ENCODE results near the gene PPP2R5A. TPM values are rescaled to one million over a fixed set of nuclear protein-coding genes. Genes with fewer than 3 reads are reported as not detected.
A peak's percentile ranks its signal among the peaks of the same experiment; 100 is the strongest.

PPP2R5A gene
- polyA plus RNA-seq, 1 donor, result 43.5 TPM

- no peaks in the 10 kb centered on the region for H3K9me3 ChIP-seq (ENCODE audit: control insufficient read depth, low read depth, low read length)
- 100% methylated on average over 1 of the region's 2 CpGs for WGBS (ENCODE audit: insufficient coverage, low lambda C conversion rate)
Measured at GRCh38 chr1:212267017-212267416, 18.2 kb upstream of the PPP2R5A start.

DNA sequence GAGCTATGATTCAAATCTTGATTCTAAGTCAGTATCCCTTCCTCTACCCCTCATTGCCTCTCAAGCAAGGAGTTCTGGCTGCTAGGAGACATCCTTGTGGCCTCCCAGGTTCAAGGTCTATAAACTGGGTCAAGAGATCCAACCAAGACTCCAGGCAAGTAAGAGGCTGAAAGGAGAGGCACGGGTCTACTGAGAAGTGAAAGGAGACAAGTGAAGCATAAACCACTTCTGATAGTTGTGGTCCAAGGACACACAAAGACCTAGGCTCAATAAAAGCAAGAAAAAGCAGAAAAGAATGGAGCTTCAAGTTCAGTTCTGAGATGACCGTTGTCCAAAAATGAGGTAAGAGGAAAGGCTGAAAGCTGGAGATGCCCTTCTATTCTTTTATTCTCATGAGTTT, 17.8 kb upstream of the PPP2R5A start:
- Histone ChIP-seq H3K4me1 (ENCODE audit: control insufficient read depth, insufficient read depth, low read length) (peaks cover 5% of the 10 kb centered on the region), H3K27me3 (ENCODE audit: control insufficient read depth, insufficient read depth, low read length) (no peaks in the 10 kb centered on the region), H3K27ac (ENCODE audit: low read length) (no peak overlapping the region), H3K4me3 (ENCODE audit: low read length) (no peak overlapping the region), H3K9me3 (ENCODE audit: control insufficient read depth, low read depth, low read length) (no peaks in the 10 kb centered on the region), H3K36me3 (ENCODE audit: control insufficient read depth, insufficient read depth, low read length) (no peaks in the 10 kb centered on the region)
- WGBS (ENCODE audit: insufficient coverage, low lambda C conversion rate), result 62% methylated on average over 2 of the region's 2 CpGs
- no peak for DNase-seq

More at GRCh38 chr1:212267017-212267416, 18.2 kb upstream of the PPP2R5A start:
- Histone ChIP-seq H3K27ac (ENCODE audit: low read length) (no peak overlapping the region), H3K4me3 (ENCODE audit: low read length) (no peak overlapping the region), H3K27me3 (ENCODE audit: control insufficient read depth, insufficient read depth, low read length) (no peaks in the 10 kb centered on the region), H3K36me3 (ENCODE audit: control insufficient read depth, insufficient read depth, low read length) (no peaks in the 10 kb centered on the region), H3K4me1 (ENCODE audit: control insufficient read depth, insufficient read depth, low read length) (peaks cover 3% of the 10 kb centered on the region)
- no peak for DNase-seq

GRCh38 chr1:212269306-212269705, 15.9 kb upstream of the PPP2R5A start:
- H3K4me3 ChIP-seq (ENCODE audit: low read length), result no peak overlapping the region
- no peaks in the 10 kb centered on the region for H3K9me3 ChIP-seq (ENCODE audit: control insufficient read depth, low read depth, low read length)
- H3K27ac ChIP-seq (ENCODE audit: low read length), result no peak overlapping the region
- peaks cover 11% of the 10 kb centered on the region for H3K4me1 ChIP-seq (ENCODE audit: control insufficient read depth, insufficient read depth, low read length)
- no peaks in the 10 kb centered on the region for H3K27me3 ChIP-seq (ENCODE audit: control insufficient read depth, insufficient read depth, low read length)
- DNase-seq, result no peak
- no peaks in the 10 kb centered on the region for H3K36me3 ChIP-seq (ENCODE audit: control insufficient read depth, insufficient read depth, low read length)

- Histone ChIP-seq H3K9me3 (ENCODE audit: control insufficient read depth, low read depth, low read length) (no peaks in the 10 kb centered on the region), H3K4me3 (ENCODE audit: low read length) (no peak overlapping the region), H3K4me1 (ENCODE audit: control insufficient read depth, insufficient read depth, low read length) (peaks cover 11% of the 10 kb centered on the region), H3K27me3 (ENCODE audit: control insufficient read depth, insufficient read depth, low read length) (no peaks in the 10 kb centered on the region), H3K27ac (ENCODE audit: low read length) (no peak overlapping the region), H3K36me3 (ENCODE audit: control insufficient read depth, insufficient read depth, low read length) (no peaks in the 10 kb centered on the region)
- WGBS (ENCODE audit: insufficient coverage, low lambda C conversion rate), result no CpG with 5 or more reads among the region's 2 CpGs
- no peak for DNase-seq
Measured at GRCh38 chr1:212270564-212270963, 14.6 kb upstream of the PPP2R5A start.

DNA sequence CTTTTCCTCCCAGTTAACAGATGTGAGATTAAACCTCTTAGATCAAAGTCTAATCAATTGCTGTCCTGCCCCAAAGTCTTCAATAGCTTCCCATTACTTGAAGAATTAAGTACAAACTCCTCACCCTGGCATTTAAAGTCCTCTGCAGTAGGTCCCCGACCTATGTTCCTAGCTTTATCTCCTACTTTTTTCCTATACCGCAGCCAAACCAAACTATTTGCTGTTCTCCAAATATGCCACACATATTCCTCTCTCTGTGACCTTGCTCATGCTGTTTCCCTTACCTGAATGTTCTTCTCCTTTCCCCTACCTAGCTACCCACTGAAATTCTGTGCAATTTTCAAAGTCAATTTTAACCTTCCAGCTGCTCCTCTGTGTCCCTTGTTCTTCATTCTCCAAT, 14.0 kb upstream of the PPP2R5A start:
- no CpG with 5 or more reads among the region's 2 CpGs for WGBS (ENCODE audit: insufficient coverage, low lambda C conversion rate)
- Histone ChIP-seq H3K27me3 (ENCODE audit: control insufficient read depth, insufficient read depth, low read length) (no peaks in the 10 kb centered on the region), H3K4me3 (ENCODE audit: low read length) (no peak overlapping the region), H3K36me3 (ENCODE audit: control insufficient read depth, insufficient read depth, low read length) (no peaks in the 10 kb centered on the region), H3K9me3 (ENCODE audit: control insufficient read depth, low read depth, low read length) (no peaks in the 10 kb centered on the region), H3K27ac (ENCODE audit: low read length) (peak overlapping the region; percentile 72), H3K4me1 (ENCODE audit: control insufficient read depth, insufficient read depth, low read length) (peaks cover 11% of the 10 kb centered on the region)
- no peak for DNase-seq

DNA sequence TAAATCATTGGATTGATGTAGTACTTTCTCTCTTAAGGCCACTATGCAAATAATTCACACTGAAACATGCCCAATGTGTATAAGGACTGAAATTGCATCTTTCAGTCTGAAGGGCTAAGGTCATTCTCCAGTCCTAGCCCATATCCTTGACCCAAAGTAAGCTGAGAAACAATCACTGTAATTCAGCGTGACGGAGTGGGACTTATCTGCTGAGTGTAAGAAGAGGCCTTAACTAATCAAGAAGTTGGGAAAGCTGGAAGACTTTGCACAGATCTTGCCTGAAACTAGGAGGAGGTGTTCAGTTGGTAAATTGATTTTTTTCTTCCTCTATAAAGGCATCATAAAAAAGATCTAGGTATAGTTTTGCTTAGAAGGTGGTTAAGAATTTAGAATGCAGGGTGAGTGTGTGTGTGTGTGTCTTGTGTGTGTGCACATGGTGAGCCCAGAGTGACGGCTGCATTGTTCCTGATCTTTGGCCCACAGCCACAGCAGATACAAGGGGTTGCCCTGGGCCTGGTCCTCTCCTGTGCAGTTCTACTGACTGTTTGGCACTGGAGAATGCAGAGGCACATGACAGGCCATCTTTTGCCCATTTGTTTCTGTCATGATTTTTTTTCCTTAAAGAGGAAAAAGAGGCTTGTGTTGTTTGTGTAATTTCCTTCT, 13.3 kb upstream of the PPP2R5A start:
- no peak overlapping the region for H3K4me3 ChIP-seq (ENCODE audit: low read length)
- H3K36me3 ChIP-seq (ENCODE audit: control insufficient read depth, insufficient read depth, low read length), result no peaks in the 10 kb centered on the region
- peak; percentile 56 to 81 for DNase-seq
- no peaks in the 10 kb centered on the region for H3K27me3 ChIP-seq (ENCODE audit: control insufficient read depth, insufficient read depth, low read length)
- peak overlapping the region; percentile 72 for H3K27ac ChIP-seq (ENCODE audit: low read length)
- no peaks in the 10 kb centered on the region for H3K9me3 ChIP-seq (ENCODE audit: control insufficient read depth, low read depth, low read length)
- peaks cover 11% of the 10 kb centered on the region for H3K4me1 ChIP-seq (ENCODE audit: control insufficient read depth, insufficient read depth, low read length)
- no CpG with 5 or more reads among the region's 3 CpGs for WGBS (ENCODE audit: insufficient coverage, low lambda C conversion rate)

- H3K27ac ChIP-seq (ENCODE audit: low read length), result no peak overlapping the region
- no CpG with 5 or more reads among the region's 2 CpGs for WGBS (ENCODE audit: insufficient coverage, low lambda C conversion rate)
- no peak for DNase-seq
Measured at GRCh38 chr1:212281590-212281989, 3.6 kb upstream of the PPP2R5A start.

GRCh38 chr1:212283741-212284140, 1.5 kb upstream of the PPP2R5A start:
- no peaks in the 10 kb centered on the region for H3K9me3 ChIP-seq (ENCODE audit: control insufficient read depth, low read depth, low read length)
- no peaks in the 10 kb centered on the region for H3K27me3 ChIP-seq (ENCODE audit: control insufficient read depth, insufficient read depth, low read length)
- DNase-seq, result peak in 1 of 2 donors; percentile 7
- no CpG with 5 or more reads among the region's 9 CpGs for WGBS (ENCODE audit: insufficient coverage, low lambda C conversion rate)
- H3K4me1 ChIP-seq (ENCODE audit: control insufficient read depth, insufficient read depth, low read length), result peaks cover 12% of the 10 kb centered on the region
- H3K27ac ChIP-seq (ENCODE audit: low read length), result no peak overlapping the region
- no peaks in the 10 kb centered on the region for H3K36me3 ChIP-seq (ENCODE audit: control insufficient read depth, insufficient read depth, low read length)
- H3K4me3 ChIP-seq (ENCODE audit: low read length), result peak overlapping the region; percentile 89

More at GRCh38 chr1:212281590-212281989, 3.6 kb upstream of the PPP2R5A start:
- H3K4me3 ChIP-seq (ENCODE audit: low read length), result no peak overlapping the region
- no peaks in the 10 kb centered on the region for H3K9me3 ChIP-seq (ENCODE audit: control insufficient read depth, low read depth, low read length)
- no peaks in the 10 kb centered on the region for H3K27me3 ChIP-seq (ENCODE audit: control insufficient read depth, insufficient read depth, low read length)
- peaks cover 4% of the 10 kb centered on the region for H3K4me1 ChIP-seq (ENCODE audit: control insufficient read depth, insufficient read depth, low read length)
- H3K36me3 ChIP-seq (ENCODE audit: control insufficient read depth, insufficient read depth, low read length), result no peaks in the 10 kb centered on the region

DNA sequence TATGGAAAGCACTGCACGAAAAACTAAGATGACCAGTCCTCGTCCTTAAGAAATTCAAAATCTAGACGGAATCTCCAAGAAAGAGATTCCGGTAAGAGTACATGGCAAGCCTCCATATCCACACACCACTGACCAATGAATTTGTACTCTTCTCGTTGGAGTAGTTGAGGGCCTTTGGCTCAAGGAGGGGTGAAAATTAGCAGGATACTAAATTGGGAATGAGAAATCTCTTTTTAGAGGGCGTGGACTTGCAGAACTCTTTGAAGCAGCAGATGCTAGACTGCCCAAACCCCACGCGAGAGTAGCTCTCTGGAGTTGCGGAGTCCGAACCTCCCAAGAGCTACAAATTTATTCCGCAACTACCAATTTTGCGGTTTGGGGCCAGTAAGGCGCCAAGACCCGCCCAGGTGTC, 872 bp upstream of the PPP2R5A start:
- no peaks in the 10 kb centered on the region for H3K36me3 ChIP-seq (ENCODE audit: control insufficient read depth, insufficient read depth, low read length)
- H3K4me3 ChIP-seq (ENCODE audit: low read length), result peak overlapping the region; percentile 89
- WGBS (ENCODE audit: insufficient coverage, low lambda C conversion rate), result no CpG with 5 or more reads among the region's 14 CpGs
- H3K27me3 ChIP-seq (ENCODE audit: control insufficient read depth, insufficient read depth, low read length), result no peaks in the 10 kb centered on the region
- H3K4me1 ChIP-seq (ENCODE audit: control insufficient read depth, insufficient read depth, low read length), result peaks cover 12% of the 10 kb centered on the region
- no peak for DNase-seq
- H3K27ac ChIP-seq (ENCODE audit: low read length), result peak overlapping the region; percentile 100
- H3K9me3 ChIP-seq (ENCODE audit: control insufficient read depth, low read depth, low read length), result no peaks in the 10 kb centered on the region

DNA sequence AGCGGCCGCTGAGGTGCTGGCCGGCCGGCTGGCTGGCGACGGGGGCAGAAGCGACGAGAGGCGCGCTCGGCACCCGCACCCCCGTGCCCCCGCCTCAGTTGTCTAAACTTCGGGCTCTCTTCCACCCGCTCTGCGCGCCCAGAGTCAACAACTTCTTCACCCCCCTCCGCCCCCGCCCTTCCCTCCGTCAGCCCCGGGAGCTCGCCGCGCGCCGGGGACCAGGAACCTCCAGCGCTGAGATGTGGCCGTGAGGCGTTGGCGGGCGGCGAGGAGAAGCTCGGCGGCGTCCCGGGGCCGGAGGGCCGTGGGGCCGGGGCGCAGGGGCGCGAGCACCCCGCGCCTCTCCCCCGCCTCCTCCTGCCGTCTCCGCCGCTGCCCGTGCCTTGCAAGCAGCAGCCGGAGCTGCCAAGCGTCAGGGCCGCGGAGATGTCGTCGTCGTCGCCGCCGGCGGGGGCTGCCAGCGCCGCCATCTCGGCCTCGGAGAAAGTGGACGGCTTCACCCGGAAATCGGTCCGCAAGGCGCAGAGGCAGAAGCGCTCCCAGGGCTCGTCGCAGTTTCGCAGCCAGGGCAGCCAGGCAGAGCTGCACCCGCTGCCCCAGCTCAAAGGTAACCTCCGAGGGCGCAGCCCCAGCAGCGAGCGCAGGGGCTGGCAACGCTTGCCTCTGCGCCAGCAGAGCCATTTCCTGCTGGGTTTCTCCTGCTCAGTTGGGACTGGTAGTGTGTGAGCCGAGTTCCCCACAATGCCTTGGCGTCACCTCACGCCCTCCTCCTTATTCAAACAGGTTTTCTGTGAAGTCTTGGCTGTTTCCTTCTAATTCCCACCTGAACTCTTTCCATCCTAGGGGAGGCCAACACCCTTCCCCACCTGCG, 710 bp downstream of the PPP2R5A start:
- peak overlapping the region; percentile 97 for H3K27ac ChIP-seq (ENCODE audit: low read length)
- H3K4me1 ChIP-seq (ENCODE audit: control insufficient read depth, insufficient read depth, low read length), result peaks cover 14% of the 10 kb centered on the region
- peak in 1 of 2 donors; percentile 82 for DNase-seq
- H3K36me3 ChIP-seq (ENCODE audit: control insufficient read depth, insufficient read depth, low read length), result no peaks in the 10 kb centered on the region
- H3K27me3 ChIP-seq (ENCODE audit: control insufficient read depth, insufficient read depth, low read length), result no peaks in the 10 kb centered on the region
- peak overlapping the region; percentile 92 for H3K4me3 ChIP-seq (ENCODE audit: low read length)
- no CpG with 5 or more reads among the region's 85 CpGs for WGBS (ENCODE audit: insufficient coverage, low lambda C conversion rate)
- no peaks in the 10 kb centered on the region for H3K9me3 ChIP-seq (ENCODE audit: control insufficient read depth, low read depth, low read length)

Measured in large intestine (tissue), 3 donors.